ENCODE data around the gene NUDT4.
"Not testable (repeated sequence)": the region's sequence is repeated elsewhere in the genome, so short reads cannot be mapped to it uniquely, and the experiment has no call there.

NUDT4 gene

DNA sequence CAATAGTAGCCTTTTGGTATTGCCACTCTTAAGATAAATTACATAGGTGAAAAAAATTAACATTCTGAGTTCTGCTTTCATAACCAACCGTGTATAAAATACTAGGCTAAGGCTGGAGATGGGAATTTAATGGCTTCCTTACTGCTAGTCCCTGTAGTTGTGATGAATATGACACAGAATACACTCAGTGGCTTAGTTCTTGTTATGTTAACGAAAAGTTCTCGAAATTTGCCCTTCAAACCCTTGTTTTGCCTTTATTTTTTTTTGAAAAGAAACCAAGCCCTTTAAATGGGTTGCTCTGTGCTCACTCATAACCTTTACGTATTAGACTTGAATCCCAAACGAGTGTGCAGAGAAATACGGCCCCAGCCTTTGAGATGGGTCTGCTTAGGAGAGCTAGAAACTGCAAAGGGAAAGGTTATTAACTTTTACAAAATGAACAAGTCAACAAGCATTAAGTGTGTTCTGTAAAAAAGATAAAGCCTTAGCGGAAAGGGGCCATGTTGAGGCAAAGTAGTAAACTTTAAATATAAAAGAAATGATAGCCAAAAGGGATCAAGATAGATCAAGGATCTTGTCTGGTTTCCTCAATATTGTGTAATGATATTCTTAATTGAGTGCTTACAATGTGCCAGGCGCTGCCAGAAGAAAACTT is 1.7 kb downstream of the NUDT4 start:
- Mint-ChIP-seq H3K4me1 (ENCODE audit: low read depth) (peaks cover 50% of the 10 kb centered on the region), H3K9me3 (no peaks in the 10 kb centered on the region), H3K36me3 (ENCODE audit: low read depth) (peaks cover 27% of the 10 kb centered on the region), H3K27ac (peak overlapping the region; percentile 97), H3K4me3 (peak overlapping the region; percentile 87), H3K27me3 (no peaks in the 10 kb centered on the region)

DNA sequence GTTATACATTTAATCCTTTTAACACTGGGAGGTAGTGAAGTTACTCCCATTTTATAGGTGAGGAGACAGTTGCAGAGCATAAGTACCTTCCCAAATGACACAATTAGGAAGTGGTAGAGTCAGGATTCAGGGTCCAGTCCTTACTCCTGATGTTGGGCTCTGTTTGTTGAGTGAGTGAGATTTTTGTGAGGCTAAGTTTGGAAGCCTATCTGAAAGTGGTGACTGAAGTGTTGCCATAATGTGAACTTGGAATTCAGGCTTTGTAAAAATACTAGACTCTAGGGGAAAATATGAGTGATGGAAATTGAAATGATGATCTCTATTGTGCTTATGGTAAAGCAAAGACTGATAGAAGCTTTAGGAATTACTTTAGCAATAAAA is 2.2 kb downstream of the NUDT4 start:
- no peaks in the 10 kb centered on the region for H3K27me3 Mint-ChIP-seq
- peaks cover 29% of the 10 kb centered on the region for H3K36me3 Mint-ChIP-seq (ENCODE audit: low read depth)
- peak overlapping the region; percentile 97 for H3K27ac Mint-ChIP-seq
- H3K4me3 Mint-ChIP-seq, result peak overlapping the region; percentile 87
- H3K4me1 Mint-ChIP-seq (ENCODE audit: low read depth), result peaks cover 52% of the 10 kb centered on the region
- no peaks in the 10 kb centered on the region for H3K9me3 Mint-ChIP-seq

DNA sequence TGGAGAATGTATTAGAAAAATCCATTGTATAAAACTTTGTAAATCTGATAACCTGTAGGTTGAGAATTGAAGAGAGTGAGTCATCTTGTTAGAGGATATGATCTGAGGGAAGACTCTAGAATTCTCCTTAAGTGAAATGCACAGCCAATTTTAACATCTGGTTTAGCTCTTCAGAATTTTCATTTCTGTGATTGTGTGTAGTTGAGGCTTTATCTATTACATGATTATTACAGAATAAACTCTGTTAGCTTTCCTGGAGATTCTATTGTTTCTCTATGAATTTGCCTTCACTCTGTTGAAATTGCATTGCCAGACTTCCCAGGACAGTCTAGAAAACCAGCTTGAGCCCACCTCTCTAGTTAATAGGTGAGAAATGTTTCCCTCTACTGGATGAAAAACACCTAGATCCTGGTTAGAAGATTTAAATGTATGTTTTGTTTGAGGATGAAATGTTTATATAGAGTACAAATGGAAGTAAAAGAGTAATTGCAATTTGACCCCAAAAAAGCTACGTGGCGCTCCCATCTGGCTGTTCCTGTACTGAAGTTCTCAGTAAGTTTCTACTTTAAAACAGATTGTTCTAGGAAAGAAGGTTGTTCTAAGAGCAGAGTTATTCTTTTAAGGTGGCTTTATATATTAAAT is 2.9 kb downstream of the NUDT4 start:
- Mint-ChIP-seq H3K4me3 (peak overlapping the region; percentile 87), H3K4me1 (ENCODE audit: low read depth) (peaks cover 58% of the 10 kb centered on the region), H3K36me3 (ENCODE audit: low read depth) (peaks cover 35% of the 10 kb centered on the region), H3K27ac (peak overlapping the region; percentile 97), H3K27me3 (no peaks in the 10 kb centered on the region), H3K9me3 (no peaks in the 10 kb centered on the region)

DNA sequence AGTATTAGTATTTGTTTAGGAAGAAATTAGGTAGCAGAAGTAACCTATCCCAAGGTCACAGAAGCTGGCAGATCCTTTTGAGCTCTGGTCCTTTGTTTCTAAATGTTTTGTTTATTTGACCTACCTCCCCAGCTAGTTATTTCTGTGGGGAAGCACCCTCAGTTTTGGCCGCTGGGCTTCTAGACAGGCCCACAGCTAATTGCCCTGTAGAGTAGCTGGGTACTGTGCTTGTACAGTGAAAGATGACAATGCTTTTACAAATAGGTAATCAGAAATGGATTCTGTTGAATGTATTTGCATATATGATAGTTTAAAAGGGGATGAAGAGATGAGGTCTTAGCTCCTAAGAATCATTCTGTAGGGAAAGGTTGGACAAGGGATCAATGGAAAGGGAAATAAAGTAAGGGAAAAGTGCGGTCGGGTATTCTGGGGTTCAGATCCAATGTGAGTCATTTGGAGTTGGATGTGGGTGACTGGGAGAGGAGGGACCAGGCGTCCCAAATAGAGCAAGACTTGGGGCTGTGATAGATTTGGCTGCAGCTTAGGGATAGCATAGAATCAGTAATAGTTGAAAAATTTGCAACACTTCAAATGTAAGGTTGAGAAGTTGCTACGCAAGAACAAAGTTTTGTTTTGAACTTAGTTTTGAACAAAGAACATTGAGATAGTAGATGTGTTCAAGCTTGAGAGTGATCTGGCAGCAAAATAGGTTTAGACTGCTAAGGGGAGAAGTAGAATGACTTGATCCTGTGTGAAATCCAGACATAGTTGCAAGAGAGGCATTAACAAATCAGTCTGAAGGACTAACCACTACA is 3.6 kb downstream of the NUDT4 start:
- H3K27ac Mint-ChIP-seq, result peak overlapping the region; percentile 71
- H3K4me3 Mint-ChIP-seq, result peak overlapping the region; percentile 87
- no peaks in the 10 kb centered on the region for H3K27me3 Mint-ChIP-seq
- H3K9me3 Mint-ChIP-seq, result no peaks in the 10 kb centered on the region
- peaks cover 58% of the 10 kb centered on the region for H3K4me1 Mint-ChIP-seq (ENCODE audit: low read depth)
- peaks cover 36% of the 10 kb centered on the region for H3K36me3 Mint-ChIP-seq (ENCODE audit: low read depth)

DNA sequence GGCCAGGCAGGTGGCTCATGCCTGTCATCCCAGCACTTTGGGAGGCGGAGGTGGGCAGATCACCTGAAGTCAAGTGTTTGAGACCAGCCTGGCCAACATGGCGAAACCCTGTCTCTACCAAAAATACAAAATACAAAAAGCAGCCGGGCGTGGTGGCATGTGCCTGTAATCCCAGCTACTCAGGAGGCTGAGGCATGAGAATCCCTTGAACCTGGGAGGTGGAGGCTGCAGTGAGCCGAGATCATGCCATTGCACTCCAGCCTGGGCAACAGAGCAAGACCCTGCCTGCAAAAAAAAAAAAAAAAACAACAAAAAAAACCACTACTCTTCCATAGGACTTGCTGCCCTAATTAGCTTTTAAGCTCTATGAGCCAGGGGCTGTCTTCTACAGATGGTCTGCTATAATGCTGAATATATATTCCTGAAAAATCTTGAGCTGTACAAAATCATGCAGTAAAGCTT is 4.3 kb downstream of the NUDT4 start:
- not testable (repeated sequence) for H3K27me3 Mint-ChIP-seq, H3K9me3 Mint-ChIP-seq
- H3K4me1 Mint-ChIP-seq (ENCODE audit: low read depth), result peaks cover 57% of the 10 kb centered on the region
- peak overlapping the region; percentile 71 for H3K27ac Mint-ChIP-seq
- peak overlapping the region; percentile 87 for H3K4me3 Mint-ChIP-seq
- peaks cover 37% of the 10 kb centered on the region for H3K36me3 Mint-ChIP-seq (ENCODE audit: low read depth)

DNA sequence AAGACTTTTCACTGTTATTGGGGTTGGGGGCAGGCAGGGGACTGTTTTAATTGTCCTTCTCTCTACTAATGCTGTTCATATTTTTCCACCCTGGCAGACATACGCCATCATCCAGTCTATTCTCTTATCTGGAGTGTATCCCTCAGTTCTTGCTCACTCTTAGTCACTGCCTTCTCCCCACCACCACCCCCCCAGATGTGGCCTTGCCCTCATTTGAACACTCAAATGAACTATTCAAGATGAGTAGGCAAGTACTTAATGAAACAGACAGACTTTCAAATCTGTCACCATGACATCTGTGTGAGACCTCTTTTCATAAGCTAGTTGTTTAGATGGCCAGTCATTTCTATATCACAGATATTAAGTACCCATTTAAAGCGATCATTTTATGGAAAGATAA is 10.1 kb downstream of the NUDT4 start:
- Mint-ChIP-seq H3K9me3 (no peaks in the 10 kb centered on the region), H3K27me3 (no peaks in the 10 kb centered on the region), H3K4me1 (ENCODE audit: low read depth) (peaks cover 71% of the 10 kb centered on the region), H3K36me3 (ENCODE audit: low read depth) (peaks cover 49% of the 10 kb centered on the region), H3K27ac (peak overlapping the region; percentile 95), H3K4me3 (peak overlapping the region; percentile 35)

DNA sequence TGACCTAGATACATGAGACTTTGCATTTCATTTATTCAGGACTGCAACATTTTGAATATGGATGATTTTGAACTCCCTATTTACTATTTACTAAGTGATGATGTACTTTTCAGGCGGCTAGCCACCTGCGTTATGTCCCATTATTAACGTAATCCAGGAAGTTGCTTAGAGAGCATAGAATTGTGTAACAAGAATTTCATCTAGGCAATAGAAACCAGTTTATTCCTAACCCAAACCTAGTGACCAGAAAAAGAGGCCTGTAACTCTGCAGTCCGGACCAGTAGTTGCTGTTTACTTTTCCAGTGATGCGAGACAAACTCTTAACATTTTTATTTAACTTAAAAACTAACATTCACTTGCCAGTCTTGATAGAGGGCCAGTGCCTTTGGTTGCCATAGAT is 12.3 kb downstream of the NUDT4 start:
- Mint-ChIP-seq H3K27me3 (no peaks in the 10 kb centered on the region), H3K4me1 (ENCODE audit: low read depth) (peaks cover 57% of the 10 kb centered on the region), H3K9me3 (no peaks in the 10 kb centered on the region), H3K4me3 (no peak overlapping the region), H3K36me3 (ENCODE audit: low read depth) (peaks cover 48% of the 10 kb centered on the region), H3K27ac (peak overlapping the region; percentile 40)

DNA sequence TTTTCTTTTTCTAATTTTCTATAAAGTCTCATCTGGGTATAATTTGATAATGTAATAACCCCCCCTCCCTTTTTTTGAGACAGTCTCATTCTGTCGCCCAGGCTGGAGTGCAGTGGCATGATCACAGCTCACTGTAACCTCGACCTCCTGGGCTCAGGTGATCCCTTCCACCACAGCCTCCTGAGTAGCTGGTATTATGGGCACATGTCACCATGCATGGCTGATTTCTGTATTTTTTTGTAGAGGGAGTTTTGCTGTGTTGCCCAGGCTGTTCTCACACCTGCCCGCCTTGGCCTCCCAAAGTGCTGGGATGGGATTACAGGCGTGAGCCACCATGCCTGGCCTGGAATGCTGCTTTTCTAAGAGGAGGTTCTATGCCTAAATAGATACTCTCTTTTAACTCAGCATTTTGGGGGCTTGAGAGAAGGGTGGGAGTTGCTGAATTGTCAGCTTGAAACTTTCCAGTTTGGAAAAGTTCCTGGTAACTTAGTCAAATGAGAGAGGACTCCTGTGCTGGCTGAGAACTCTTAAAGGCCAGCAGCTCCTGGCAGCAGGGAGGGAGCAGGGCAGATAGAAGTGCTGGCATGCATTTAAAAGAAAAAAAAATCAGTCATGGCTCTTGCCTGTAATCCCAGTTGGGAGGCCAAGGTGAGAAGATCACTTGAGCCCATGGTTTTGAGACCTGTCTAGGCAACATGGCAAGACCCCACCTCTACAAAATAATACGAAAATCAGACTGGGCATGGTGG is 13.0 kb downstream of the NUDT4 start:
- no peaks in the 10 kb centered on the region for H3K27me3 Mint-ChIP-seq
- peaks cover 50% of the 10 kb centered on the region for H3K4me1 Mint-ChIP-seq (ENCODE audit: low read depth)
- H3K27ac Mint-ChIP-seq, result peak overlapping the region; percentile 26
- H3K4me3 Mint-ChIP-seq, result no peak overlapping the region
- peaks cover 41% of the 10 kb centered on the region for H3K36me3 Mint-ChIP-seq (ENCODE audit: low read depth)
- no peaks in the 10 kb centered on the region for H3K9me3 Mint-ChIP-seq

DNA sequence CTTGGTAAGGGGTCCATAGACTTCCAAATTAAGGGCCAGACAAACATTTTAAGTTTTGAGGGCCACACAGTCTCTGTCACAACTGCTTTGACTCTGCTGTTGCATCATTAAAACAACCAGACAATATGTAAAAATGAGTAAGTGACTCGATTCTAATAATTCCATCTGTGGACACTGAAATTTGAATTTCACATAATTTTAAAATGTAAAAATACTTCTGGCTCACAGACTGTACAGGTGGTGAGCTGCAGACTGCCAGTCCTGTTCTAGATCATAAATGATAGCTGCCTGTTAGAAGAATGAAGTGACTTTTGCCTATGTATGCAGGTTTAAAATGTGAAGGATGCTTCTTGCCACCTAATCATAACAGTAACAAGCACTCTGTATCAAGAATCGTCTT is 15.7 kb downstream of the NUDT4 start:
- Mint-ChIP-seq H3K36me3 (ENCODE audit: low read depth) (peaks cover 34% of the 10 kb centered on the region), H3K9me3 (no peaks in the 10 kb centered on the region), H3K27me3 (no peaks in the 10 kb centered on the region), H3K4me3 (no peak overlapping the region), H3K4me1 (ENCODE audit: low read depth) (peaks cover 31% of the 10 kb centered on the region), H3K27ac (no peak overlapping the region)

DNA sequence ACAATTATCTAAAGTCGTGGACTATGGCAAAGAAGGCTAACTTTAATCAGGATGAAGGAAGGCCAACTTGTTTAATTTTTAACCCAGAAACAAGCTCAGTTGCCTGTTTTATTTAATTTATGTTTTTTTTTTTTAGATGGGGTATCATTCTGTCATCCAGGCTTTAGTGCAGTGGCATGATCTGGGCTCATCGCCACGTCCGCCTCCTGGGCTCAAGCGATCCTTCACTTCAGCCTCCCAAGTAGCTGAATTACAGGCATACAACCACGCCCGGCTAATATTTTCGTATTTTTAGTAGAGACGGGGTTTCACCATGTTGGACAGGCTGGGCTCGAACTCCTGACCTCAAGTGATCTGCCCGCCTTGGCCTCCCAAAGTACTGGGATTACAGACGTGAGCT is 19.7 kb downstream of the NUDT4 start:
- no peaks in the 10 kb centered on the region for H3K27me3 Mint-ChIP-seq
- peaks cover 25% of the 10 kb centered on the region for H3K36me3 Mint-ChIP-seq (ENCODE audit: low read depth)
- H3K9me3 Mint-ChIP-seq, result no peaks in the 10 kb centered on the region

DNA sequence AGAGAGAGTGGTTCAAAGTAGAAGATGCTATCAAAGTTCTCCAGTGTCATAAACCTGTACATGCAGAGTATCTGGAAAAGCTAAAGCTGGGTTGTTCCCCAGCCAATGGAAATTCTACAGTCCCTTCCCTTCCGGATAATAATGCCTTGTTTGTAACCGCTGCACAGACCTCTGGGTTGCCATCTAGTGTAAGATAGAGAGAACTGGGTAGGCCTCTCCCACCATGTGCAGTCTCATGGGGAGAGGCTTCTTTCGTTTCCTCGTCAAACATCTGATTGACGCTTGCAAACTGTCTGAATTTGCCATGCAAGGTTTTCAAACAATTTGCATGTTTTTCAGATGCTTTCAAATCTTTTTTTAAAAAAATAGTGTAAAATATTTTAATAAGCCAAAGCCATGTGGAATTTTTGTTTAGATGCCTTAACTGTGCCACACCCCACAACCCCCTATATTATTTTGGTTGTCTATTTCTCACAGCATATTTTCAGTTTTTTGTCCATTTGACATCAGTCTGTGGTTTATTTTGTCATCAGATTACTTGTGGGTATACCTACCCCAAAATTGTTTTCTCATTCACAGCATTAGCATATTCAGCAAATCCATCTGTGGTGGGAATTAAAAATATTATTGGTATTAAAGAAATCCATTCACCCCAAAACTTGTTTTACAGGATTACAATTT is 21.6 kb downstream of the NUDT4 start:
- H3K4me3 Mint-ChIP-seq; H3K27ac Mint-ChIP-seq; H3K9me3 Mint-ChIP-seq; H3K27me3 Mint-ChIP-seq; H3K4me1 Mint-ChIP-seq (ENCODE audit: low read depth): not testable (repeated sequence)
- peaks cover 31% of the 10 kb centered on the region for H3K36me3 Mint-ChIP-seq (ENCODE audit: low read depth)

More for the DNA sequence above, 19.7 kb downstream of the NUDT4 start:
- no peak overlapping the region for H3K27ac Mint-ChIP-seq
- peaks cover 2% of the 10 kb centered on the region for H3K4me1 Mint-ChIP-seq (ENCODE audit: low read depth)
- H3K4me3 Mint-ChIP-seq, result no peak overlapping the region

DNA sequence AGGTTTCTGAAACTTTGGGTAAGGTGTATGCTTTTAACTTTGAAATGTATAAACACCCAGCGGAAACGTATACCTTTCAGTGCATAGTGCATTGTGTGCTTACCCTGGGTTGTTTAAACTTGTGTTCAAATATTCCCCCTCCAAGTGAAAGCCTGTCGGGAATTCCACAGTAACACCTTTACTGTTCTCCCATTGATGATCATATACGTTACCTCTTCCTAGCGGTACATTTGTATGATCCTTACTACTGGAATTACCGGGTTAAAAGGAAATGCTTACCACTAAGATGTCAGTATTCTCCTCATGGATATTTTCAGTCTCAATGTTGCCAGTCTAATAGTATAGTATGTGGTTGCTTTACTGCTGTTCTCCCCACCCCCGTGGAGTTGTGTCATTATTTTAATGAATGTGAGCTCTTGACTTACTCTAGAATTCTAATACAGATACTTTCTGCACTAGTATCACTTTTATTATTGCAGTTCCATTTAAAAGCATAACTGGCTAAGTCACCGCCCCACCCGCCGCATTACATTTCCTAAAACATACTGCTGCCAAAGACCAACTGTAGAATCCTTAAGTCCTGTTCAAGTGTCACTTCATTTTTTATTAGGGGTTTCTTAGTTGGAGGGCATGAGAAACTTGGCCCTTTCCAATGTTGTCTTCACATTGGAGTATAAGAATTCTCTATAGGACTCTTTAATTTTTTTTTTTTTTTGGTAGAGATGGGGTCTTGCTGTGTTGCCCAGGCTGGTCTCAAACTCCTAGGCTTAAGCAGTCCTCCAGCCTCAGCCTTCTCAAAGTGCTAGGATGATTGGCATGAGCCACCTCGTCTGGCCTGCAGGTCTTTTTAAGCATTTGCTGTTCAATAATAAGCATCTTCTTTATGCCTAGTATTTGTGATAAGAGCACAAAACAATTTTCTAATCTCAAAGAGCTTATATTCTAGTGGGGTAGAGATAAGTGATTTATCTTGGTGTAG is 24.9 kb downstream of the NUDT4 start:
- Mint-ChIP-seq H3K27ac (peak overlapping the region; percentile 51), H3K4me3 (no peak overlapping the region), H3K4me1 (ENCODE audit: low read depth) (peaks cover 13% of the 10 kb centered on the region), H3K9me3 (no peaks in the 10 kb centered on the region), H3K36me3 (ENCODE audit: low read depth) (peaks cover 54% of the 10 kb centered on the region), H3K27me3 (no peaks in the 10 kb centered on the region)

DNA sequence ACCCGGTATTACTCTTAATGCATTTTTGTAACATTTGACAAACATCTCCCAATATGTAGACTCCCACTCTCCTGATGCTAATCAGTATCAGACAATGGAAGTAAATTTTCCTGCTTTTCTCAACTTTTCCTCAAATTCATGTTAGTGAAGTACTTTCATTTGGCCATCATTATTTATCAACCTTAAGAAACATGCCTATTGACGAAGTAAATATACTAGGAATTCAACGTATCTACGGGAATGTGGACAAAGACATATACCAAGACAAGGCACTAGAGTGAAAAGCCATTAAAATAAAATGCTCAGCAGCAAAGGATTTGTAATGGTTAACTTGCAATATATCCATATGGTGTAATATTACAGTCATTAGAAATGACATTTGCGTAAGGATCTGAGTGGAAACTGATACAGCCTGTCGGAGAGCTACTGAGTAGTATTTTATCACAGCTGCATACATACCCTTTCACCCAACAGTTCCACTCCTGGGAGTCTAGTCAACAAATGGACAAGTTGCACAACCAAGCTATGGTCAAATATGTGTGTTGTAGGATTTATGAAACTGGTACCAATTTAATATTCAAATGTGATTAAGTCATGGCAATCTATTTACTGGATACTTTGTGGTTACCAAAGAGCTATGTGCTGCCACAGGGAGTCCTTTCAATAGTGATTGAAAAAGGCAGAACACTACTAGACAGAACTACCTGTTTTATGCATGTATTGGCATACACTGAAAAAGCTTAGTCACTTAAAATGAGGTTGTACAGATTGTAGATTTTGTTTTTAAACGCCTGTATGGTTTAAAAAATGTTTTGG is 26.5 kb downstream of the NUDT4 start:
- peak overlapping the region; percentile 17 for H3K27ac Mint-ChIP-seq
- peaks cover 27% of the 10 kb centered on the region for H3K4me1 Mint-ChIP-seq (ENCODE audit: low read depth)
- no peaks in the 10 kb centered on the region for H3K27me3 Mint-ChIP-seq
- H3K9me3 Mint-ChIP-seq, result no peaks in the 10 kb centered on the region
- no peak overlapping the region for H3K4me3 Mint-ChIP-seq
- peaks cover 55% of the 10 kb centered on the region for H3K36me3 Mint-ChIP-seq (ENCODE audit: low read depth)

All from stimulated activated naive CD8-positive, alpha-beta T cell treated with anti-CD3 and anti-CD28 coated beads, Interleukin-15, Interleukin-2, amounts not matched to agents 100 ng/mL and 50 ng/mL, for 24 hours (primary cell).